Transverse colon (tissue), 4 donors: Measurements from ENCODE around the gene CISH.

Experiments used
- POLR2AphosphoS5 ChIP-seq, 3 donors: sonication (generic); formaldehyde crosslinking; IDR thresholded peaks; one replicate each; pipeline ENCODE4 v1.6.1; 2016; ENCODE audit warnings: antibody characterized with exemption in 3 of 3
- TF ChIP-seq, protein P1 (sequence below), 5 experiments: fragments of 200-600 bp in 3 of 5; fragments of 450-650 bp in 2 of 5; sonication (generic) in 3 of 5; IDR thresholded peaks; 1 replicate in 2 of 5; 2 replicates in 3 of 5; pipeline ENCODE4 v1.5.1; 2016 to 2017; ENCODE audit warnings: antibody characterized with exemption in 5 of 5, inconsistent platforms in 3 of 5, mild to moderate bottlenecking in 2 of 5, moderate library complexity in 1 of 5

DNA sequence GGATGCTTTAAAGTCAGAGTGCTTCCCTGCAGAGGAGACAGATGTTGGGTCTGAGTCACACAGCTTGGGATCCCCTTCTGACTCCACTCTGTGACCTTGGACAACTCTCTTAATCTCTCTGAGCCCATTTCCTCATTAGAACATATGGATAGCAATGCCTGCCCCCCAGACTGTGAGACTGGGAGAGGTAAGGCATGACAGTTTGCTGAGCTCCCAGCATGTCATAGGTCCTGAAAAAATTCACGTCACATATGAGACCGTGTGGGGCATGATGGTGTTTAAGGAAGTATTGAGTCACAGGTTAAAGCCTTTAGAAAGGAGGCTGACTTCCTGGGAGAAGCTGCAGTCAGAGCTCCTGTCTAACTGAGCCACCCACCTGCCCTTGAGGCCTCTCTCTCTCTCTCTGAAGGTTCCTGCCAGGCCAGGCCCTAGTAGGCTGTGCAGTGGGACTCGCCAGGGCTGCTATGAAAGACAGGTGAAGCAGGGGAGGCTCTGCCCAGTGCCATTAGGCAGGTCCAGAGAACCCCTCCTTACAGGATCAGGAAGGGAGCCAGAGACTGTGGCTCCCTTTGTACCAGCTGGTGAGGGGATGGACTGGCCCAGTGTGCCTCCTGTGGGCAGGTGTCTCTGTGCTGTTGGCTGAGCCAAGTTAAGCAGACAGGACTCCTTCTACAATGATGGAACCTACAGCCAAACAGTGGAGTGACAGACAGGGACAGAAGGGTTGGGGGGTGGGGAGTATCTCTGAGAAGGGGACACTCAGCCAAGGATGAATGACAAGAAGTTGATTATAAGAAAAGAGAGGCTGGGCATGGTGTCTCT is 43.6 kb upstream of the CISH start:
- TF ChIP-seq, protein P1, sequence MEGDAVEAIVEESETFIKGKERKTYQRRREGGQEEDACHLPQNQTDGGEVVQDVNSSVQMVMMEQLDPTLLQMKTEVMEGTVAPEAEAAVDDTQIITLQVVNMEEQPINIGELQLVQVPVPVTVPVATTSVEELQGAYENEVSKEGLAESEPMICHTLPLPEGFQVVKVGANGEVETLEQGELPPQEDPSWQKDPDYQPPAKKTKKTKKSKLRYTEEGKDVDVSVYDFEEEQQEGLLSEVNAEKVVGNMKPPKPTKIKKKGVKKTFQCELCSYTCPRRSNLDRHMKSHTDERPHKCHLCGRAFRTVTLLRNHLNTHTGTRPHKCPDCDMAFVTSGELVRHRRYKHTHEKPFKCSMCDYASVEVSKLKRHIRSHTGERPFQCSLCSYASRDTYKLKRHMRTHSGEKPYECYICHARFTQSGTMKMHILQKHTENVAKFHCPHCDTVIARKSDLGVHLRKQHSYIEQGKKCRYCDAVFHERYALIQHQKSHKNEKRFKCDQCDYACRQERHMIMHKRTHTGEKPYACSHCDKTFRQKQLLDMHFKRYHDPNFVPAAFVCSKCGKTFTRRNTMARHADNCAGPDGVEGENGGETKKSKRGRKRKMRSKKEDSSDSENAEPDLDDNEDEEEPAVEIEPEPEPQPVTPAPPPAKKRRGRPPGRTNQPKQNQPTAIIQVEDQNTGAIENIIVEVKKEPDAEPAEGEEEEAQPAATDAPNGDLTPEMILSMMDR (IDR thresholded peaks at IDR 0.05) = no peak
- no peak for TF ChIP-seq POLR2AphosphoS5 (IDR thresholded peaks at IDR 0.05)
